Hepatocyte (in vitro differentiated cells): ENCODE measurements around the gene RIN2.

Source experiments
- EZH2 ChIP-seq: fragments of 200-600 bp; sonication (generic); IDR thresholded peaks from 2 replicates; pipeline ENCODE4 v1.6.1; 2016; ENCODE audit warnings: antibody characterized with exemption, mild to moderate bottlenecking, borderline replicate concordance
- EZH2phosphoT487 ChIP-seq: fragments of 200-600 bp; sonication (generic); IDR thresholded peaks from one replicate; pipeline ENCODE4 v1.6.1; 2018; ENCODE audit warnings: antibody characterized with exemption, mild to moderate bottlenecking, low read depth, moderate library complexity; ENCODE audit not compliant: unreplicated experiment, severe bottlenecking
- TF ChIP-seq, protein P1 (sequence below): fragments of 200-600 bp; sonication (generic); IDR thresholded peaks from 2 replicates; pipeline ENCODE4 v1.5.1; 2016; ENCODE audit warnings: antibody characterized with exemption, mild to moderate bottlenecking; ENCODE audit not compliant: poor library complexity

DNA sequence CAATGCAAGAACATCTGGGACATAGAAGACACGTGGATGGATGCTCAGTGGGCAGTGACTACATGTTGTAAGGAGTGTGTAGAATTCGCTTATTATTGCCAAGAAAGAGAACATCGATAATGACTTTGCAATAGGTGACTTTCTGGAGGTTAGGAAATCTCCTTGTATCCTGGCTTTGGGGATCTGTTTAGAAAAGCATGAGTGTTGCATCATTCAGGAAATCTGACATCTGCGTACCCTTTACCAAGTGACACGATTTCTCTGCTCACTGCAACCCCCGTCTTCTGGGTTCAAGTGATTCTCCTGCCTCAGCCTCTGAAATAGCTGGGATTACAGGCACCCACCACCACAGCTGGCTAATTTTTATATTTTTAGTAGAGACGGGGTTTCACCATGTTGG lies 23.2 kb downstream of the RIN2 start:
- TF ChIP-seq, protein P1, sequence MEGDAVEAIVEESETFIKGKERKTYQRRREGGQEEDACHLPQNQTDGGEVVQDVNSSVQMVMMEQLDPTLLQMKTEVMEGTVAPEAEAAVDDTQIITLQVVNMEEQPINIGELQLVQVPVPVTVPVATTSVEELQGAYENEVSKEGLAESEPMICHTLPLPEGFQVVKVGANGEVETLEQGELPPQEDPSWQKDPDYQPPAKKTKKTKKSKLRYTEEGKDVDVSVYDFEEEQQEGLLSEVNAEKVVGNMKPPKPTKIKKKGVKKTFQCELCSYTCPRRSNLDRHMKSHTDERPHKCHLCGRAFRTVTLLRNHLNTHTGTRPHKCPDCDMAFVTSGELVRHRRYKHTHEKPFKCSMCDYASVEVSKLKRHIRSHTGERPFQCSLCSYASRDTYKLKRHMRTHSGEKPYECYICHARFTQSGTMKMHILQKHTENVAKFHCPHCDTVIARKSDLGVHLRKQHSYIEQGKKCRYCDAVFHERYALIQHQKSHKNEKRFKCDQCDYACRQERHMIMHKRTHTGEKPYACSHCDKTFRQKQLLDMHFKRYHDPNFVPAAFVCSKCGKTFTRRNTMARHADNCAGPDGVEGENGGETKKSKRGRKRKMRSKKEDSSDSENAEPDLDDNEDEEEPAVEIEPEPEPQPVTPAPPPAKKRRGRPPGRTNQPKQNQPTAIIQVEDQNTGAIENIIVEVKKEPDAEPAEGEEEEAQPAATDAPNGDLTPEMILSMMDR = no peak
- TF ChIP-seq EZH2 (no peak), EZH2phosphoT487 (no peak)
